GM18502 (cell line): ENCODE data around the gene MOB3C.
"Not testable (repeated sequence)": the region's sequence is repeated elsewhere in the genome, so short reads cannot be mapped to it uniquely, and the experiment has no call there.

Experiments
- ATAC-seq: cut with Tn5 transposase; IDR thresholded peaks from one replicate; pipeline ENCODE4 v1.9.1; 2021; ENCODE audit warnings: mild to moderate bottlenecking; ENCODE audit not compliant: unreplicated experiment, poor library complexity

MOB3C gene

DNA sequence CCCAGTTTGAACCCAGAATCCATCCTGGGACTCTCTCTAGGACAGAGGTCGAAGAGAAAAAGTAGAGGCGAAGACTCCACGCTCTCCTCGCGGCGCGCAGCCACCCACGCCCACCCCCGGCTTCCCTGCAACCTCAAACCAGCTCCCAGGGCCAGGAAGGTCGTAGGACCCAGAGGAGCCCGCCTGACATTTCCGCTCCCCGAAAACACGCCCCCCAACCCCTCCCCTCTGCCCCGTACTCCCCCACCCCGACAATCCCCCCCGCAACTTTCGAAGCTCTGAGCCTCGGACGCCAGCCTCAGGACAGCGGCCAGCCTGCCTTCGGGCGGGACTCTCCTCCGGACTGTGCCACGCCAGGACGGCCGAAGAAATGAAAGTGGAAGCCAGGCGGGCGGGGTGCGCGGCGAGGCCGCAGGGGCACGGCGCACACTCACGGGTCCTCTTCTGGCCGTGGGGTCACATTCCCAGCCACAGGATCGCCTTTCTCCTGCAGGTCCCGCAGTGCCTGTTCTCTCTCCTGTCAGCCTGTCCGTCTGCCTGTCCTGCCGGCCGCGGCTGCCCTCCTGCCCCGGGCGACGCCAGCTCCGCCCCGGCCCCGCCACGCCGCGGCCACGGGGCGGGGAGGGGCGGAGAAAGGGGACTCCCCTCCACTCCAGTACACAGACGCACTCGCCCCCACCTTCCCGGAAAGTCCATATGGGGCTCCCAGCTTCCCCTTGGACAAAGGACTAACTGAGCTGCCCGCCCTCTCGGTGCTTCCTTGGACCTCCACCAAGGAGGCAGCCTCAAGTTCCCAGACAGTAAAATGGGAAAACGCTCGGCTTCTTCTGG is at the start of gene MOB3C:
TSS of gene MOB3C (minus strand) at position 535 of the 831 bp plus-strand sequence. CDS start 3,490 bp downstream, outside the sequence.
- ATAC-seq: peak; percentile 59

DNA sequence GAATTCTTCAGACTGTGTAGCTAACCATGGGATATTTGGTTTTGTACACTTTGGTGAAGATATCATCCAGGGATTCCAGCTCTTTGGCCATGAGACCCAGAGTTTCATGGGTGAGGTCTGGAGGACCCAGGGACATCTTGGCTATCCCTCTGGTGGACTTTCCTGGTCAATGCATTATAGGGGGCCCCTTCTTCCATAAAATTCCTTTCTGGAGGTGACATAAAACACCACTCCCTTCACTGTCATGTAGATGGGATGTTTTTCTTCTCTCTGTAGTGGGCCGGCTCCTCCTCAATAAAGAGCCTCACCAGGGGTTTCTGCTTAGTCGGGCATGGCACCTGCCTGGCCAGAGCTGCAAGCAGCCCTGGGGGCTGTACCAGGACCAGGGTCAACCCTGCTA is 49.4 kb upstream of the MOB3C start:
- no peak for ATAC-seq

DNA sequence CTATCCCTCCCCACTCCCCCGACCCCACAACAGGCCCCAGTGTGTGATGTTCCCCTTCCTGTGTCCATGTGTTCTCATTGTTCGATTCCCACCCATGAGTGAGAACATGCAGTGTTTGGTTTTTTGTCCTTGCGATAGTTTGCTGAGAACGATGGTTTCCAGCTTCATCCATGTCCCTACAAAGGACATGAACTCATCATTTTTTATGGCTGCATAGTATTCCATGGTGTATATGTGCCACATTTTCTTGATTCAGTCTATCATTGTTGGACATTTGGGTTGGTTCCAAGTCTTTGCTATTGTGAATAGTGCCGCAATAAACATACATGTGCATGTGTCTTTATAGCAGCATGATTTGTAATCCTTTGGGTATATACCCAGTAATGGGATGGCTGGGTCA is 46.3 kb upstream of the MOB3C start:
- ATAC-seq: not testable (repeated sequence)

DNA sequence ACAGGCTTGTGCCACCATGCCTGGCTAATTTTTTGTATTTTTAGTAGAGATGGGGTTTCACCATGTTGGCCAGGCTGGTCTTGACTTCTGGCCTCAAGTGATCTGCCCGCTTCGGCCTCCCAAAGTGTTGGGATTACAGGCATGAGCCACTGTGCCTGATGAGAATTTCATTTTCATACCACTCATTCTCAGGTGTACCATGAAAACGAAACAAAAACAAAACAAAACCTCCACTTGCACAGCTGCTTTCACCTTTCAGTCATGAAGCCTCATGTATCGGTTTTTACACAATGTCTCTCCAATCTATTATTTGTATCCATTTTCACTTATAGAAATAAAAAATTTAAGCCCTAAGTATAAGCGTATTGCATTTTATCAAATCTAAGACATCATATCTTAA is 43.5 kb upstream of the MOB3C start:
- ATAC-seq: peak; percentile 71

DNA sequence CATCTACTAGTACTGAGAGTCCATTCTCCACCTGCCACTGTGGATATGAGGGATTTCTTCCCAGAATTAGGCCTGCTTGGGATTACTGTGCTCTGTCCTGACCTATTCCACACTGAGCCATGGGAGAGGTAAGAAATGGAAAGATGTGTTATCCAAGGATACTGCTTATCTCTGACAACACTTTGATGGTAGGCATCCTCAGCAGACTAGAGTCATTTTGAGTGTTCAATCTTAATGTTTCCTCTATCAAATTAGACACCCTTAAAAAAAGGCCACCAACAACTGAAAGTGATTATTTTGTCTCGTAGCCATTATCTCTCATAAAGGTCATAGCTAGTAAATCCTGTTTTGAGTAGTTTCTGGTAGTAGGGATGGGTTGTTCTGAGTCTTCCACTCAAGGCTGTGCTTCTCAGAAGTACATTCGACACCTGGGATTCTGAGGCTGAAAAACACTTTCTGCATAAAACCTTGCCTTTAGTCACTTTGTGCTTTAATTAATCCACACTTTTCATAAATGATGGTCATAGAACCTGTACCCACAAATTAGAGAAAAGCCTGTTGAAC is 42.8 kb upstream of the MOB3C start:
- no peak for ATAC-seq

DNA sequence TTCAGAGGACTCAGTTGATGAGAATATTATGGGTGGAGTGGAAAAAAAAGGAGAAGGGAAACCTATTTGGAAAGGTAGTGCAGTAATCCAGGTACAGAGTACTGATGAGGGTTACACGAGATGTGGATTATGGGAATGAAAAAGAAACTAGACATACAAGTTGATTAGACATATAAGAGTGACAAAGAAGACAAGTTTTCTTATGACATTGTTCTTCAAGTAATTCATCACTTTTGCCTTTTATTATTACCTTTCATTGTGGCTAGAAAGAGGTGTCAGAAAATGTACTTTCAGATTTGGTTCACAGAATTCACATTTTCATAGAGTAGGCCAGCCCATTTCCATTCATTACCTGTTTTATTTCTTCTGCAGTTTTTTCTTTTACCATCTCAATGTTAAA is 41.2 kb upstream of the MOB3C start:
- no peak for ATAC-seq

DNA sequence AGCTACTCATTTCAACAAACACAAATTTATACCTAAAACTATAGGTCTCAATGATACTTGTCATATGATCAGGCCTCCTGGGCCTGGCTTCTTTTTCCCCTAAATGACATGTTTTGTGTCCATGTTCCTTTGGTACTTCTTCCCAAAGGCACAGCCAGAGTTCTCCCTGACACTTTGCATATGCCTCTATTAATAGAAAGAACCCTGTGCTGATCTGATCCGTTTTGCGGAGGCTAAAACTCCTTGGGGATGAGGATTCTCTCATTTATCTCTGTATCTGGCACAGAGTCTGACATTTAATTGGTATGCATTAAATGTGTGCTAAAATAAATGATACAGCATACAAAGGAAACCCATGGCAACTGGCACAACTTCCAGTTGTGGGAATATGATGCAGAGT is 40.0 kb upstream of the MOB3C start:
- ATAC-seq: no peak

DNA sequence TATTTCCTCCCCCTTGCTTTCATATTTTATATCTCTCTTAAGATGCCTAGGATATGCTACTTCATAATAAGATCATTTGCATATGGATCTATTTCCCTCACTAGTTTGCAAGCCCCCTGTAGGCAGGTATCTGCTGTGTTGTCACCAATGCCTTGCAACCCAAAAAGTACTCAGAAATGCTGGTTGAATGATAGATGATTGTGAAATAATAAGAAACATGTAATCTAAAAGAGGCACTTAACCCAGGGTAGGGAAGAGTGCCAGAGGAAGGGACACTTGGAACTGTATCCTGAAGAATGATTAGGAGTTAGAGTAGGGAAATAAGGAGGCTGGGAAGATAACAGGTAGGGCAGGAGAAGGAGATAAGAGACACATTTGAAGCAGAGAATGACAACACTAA is 39.2 kb upstream of the MOB3C start:
- no peak for ATAC-seq

DNA sequence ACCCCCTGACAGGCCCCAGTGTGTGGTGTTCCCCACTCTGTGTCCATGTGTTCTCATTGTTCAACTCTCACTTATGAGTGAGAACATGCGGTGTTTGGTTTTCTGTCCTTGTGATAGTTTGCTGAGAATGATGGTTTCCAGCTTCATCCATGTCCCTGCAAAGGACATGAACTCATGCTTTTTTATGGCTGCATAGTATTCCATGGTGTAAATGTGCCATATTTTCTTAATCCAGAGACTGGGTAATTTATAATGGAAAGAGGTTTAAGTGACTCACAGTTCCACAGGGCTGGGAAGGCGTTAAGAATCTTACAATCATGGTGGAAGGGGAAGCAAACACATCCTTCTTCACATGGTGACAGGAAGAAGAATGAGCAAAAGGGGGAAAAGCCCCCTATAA is 38.1 kb upstream of the MOB3C start:
- ATAC-seq: not testable (repeated sequence)

DNA sequence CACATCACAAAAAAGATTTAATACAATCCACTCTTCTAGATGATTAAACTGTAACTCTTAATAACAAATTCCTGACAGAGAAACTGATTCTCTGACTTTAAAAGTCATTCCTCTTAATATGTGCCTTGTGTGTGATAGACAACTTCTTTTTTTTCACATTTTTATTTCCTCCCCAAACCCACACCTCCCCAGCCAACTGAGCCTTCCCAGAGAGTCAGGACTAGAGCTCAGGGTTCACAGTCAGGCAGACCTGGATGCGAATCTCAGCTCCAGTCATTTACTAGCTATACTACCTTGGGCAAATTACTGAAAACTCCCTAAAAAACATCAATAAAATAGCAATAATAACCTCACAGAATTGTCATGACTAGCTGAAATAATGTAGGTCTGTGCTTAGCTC is 37.4 kb upstream of the MOB3C start:
- ATAC-seq: no peak

DNA sequence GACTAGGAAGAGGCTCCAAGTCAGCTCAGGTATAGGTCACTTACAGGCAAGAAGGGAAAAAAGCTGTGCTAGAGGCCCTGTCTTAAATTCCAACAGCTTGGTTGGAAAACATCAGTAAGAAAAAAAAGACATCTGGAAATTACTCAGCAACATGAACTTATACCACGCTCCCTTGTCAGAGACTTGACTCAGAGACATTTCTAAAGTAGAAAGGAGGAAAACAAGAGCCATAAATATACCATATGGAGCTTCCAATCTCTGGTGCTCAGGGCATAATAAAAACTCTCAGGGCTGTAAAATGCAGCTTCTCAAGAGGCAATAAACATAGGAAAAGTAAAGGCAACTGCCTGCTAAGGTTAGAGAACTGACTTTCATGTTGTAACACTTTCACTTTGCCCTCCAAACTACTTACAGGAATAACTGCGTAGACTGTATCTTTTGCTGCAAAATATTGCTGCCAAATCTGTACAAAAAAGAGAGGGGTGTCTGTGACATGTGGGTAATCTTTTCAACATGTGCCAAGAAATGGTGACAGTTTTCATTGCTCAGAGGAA is 36.9 kb upstream of the MOB3C start:
- no peak for ATAC-seq

DNA sequence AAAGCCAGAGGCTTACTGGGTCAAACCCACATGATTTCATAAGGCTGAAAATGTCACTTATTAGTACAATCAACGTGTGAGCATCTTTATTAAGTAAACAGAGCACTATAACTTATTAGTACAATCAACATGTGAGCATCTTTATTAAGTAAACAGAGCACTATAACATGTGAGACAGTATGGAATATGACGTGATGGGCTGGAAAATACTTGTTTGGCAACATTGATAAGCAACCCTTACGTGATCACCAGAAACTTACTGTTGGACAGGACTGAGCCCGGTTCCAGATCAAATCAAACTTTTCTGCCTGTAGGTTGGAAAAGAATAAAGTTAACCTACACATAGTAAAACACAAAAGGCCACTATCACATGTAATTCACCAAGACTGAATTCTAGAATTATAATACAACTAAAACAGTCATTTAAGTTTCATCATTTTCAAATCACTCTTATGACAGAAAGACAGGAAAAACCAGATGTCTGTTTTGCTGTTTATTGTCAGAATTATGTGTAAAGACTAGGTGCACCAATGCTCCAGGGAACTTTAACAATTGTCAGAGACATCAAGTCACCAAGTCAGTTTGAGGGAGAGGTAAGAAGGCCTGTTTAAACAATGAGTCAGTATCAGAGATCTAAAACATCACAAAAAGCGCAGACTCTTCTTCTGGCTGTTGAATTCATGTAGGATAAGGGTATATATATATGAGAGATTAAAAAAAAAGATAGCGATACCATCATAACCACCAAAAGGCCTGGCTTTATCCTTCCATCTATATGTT is 35.9 kb upstream of the MOB3C start:
- no peak for ATAC-seq

DNA sequence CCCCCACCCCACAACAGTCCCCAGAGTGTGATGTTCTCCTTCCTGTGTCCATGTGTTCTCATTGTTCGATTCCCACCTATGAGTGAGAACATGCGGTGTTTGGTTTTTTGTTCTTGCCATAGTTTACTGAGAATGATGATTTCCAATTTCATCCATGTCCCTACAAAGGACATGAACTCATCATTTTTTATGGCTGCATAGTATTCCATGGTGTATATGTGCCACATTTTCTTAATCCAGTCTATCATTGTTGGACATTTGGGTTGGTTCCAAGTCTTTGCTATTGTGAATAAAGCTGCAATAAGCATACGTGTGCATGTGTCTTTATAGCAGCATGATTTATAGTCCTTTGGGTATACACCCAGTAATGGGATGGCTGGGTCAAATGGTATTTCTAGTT is 34.5 kb upstream of the MOB3C start:
- not testable (repeated sequence) for ATAC-seq

DNA sequence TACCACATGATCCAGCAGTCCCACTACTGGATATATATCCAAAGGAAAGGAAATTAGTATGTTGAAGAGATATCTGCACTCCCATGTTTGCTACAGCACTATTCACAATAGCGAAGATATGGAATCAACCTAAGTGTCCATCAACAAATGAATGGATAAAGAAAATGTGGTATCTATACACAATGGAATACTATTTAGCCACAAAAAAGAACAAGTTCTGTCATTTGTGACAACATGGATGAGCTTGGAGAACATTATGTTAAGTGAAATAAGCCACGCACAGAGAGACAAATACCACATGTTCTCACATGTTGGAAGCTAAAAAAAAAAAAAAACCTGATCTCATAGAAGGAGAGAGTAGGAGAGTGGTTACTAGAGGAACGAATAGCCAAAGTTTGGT is 33.9 kb upstream of the MOB3C start:
- ATAC-seq: no peak

DNA sequence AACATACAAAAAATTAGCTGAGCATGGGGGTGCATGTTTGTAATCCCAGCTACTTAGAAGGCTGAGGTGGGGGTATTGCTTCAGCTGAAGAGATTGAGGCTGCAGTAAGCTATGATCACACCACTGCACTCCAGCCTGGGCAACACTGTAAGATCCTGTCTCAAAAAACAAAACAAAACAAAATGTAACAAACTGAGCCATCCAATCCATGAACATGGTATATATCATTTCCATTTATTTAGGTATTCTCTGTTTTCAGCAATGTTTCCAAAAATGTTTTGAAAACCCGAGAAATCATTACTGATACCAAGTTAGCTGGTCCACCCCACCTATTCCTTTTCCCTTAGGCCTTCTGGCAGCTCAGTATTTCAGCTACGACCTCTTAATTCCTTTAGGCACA is 33.2 kb upstream of the MOB3C start:
- no peak for ATAC-seq

DNA sequence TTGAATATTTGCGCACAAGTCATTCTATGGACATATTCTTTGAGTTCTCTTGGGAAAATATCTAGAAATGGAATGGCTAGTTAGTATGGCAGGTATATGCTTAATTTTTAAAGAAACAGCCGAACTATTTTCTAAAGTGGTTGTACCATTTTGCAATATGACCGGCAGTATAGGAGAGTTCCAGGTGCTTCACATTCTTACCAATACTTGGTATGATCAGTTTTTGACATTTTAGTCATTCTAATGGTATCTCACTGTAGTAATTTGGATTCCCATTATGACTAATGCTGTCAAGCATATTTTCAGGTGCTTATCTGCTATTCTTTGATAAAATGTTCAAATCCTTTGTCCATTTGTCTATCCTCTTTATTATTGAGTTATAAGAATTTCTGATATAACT is 31.0 kb upstream of the MOB3C start:
- no peak for ATAC-seq

DNA sequence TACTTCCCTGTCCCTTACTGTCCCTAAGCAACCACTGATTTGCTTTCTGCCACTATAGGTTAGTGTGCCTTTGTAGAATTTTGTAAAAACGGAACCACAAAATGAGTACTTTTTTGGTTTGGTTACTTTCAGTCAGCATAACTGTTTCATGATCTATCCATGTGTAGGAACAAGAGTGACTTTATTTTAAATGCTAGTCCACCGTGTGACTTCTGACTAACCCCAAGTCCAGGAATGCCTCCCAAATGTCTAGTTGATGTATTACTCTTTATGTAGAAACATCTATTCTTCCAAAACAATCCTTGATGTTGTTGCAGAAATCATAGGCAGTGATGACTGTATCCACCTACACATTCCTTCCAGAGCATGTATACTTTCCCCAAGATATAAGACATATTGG is 30.2 kb upstream of the MOB3C start:
- ATAC-seq: no peak

DNA sequence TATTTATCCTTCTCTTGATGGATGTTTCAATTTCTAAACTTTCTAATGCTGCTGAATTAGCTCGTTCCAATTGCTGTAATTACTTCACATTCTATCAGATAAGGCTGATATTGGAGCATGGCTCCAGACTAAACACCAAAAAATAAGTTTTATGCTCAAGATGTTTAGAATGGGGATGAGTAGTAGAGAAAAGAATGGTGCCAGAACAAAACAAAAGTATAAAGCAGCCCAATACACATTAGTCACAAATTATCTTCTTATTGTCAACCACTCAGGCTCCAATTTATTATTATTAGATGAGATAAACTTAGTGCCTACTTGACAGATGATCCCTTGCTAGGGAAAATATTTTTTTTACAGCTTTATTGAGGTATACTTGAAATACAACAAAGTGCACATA is 29.7 kb upstream of the MOB3C start:
- ATAC-seq: no peak

DNA sequence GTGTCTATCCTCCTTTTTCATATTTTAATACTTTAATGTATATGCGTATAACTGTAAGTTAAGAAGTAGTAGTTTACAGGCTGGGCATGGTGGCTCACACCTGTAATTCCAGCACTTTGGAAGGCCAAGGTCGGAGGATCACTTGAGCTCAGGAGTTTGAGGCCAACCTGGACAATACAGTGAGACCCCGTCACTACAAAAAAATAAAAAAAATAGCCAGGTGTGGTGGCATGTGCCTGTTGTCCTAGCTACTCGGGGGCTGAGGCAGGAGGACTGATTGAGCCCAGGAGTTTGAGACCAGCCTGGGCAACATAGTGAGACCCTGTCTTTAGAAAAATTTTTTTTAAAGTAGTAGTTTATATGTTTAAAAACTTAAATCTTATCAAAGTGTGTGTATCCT is 29.2 kb upstream of the MOB3C start:
- ATAC-seq: no peak

DNA sequence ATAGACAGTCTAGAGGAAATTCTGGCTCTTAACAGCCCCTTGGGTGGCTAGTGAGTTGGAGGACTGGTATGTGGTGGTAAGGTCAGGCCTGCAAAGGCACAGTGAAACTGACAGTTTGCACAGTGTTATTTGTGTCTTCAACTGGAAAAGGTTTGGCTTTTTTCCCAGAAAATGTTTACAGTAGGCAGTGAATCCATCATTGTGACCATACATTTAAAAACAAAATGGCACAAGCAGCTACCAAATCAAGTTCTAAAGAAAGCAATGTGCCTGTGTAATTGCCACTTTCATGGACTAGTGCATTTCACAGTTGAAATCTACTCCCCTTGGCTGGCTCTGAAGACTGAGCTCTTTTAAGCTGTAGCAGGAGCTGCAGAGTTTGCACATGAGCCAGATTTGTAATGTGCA is 26.8 kb upstream of the MOB3C start:
- ATAC-seq: no peak

DNA sequence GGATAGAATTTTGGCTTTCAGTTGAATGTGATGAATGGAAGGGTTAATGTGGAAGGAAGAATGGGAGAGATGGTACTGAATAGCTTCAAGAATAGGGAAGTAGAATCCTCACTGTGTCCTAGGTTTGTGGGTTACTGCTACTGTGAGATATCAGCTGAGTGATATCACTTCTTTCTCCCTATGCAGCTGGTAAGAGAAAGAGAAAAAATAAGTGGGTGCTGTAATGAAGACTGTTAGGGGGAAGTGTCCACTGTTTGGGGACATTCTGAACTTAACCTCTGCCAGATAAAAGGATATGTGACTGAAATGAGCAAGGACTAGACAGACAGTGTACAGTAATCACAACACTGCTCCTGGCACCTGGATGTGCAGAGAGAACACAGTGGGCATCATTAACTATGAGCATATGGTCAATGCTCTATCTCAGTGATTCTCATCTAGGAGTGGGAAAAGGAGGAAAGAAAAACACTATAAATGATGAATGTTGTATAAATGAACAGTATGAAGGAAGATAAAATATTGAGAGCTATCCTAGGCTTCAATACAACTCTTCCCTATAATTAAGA is 25.6 kb upstream of the MOB3C start:
- ATAC-seq: no peak
